RWPE1 (cell line): ENCODE results near the gene ASPHD2.

ENCODE experiments used
- CTCF ChIA-PET: fragments of 350-600 bp; sonication (Branson Sonifier 250); formaldehyde crosslinking; extraction: SDS; loops from one replicate; lab custom pipeline; 2021; lab: Yijun Ruan, JAX
- POLR2A ChIA-PET: fragments of 400-600 bp; formaldehyde crosslinking; extraction: SDS; loops from one replicate; lab custom pipeline; 2020; ENCODE audit warnings: antibody characterized with exemption; ENCODE audit not compliant: low non-redundant PET; lab: Yijun Ruan, JAX
- DNase-seq: peaks from one replicate; pipeline ENCODE4 v3.0.0; 2012; ENCODE audit warnings: low spot score
- H3K27ac ChIP-seq: fragments of 450-650 bp; 2 replicates; pipeline ENCODE4 v1.5.1; 2017
- CTCF ChIP-seq: fragments of 450-650 bp; conservative IDR thresholded peaks from 2 replicates; pipeline ENCODE4 v1.5.1; 2017; ENCODE audit warnings: low read depth, mild to moderate bottlenecking

ASPHD2 gene

DNA sequence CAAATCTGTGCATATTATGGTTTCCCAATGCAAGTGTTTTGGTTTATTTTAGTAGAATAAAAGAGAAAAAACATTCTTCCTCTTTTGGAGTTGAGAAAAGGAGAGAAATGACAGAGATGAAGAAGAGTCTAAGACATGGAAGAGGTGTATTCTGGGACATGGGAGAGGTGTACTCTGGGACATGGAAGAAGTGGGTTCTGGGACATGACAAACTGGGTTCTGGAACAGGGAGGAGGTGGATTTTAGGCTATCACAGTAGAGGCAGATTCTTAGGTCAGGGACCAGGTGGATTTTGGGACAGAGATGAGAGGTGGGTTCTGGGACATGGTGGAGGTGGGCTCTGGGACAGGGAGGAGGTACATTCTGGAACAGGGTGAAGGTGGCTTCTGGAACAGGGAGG, 2.1 kb upstream of the ASPHD2 start:
- CTCF ChIA-PET: no interaction called here
- DNase-seq: no peak
- POLR2A ChIA-PET: no interaction called here

GRCh38 chr22:26429458-26430286, 612 bp downstream of the ASPHD2 start:
- POLR2A ChIA-PET: no interaction called here
- CTCF ChIA-PET: interaction anchor here (0.6 kb wide), 1 partner anchor 1585 kb away, joined by 3 read pairs; no protein-coding TSS in a partner anchor
- no peak for DNase-seq
- TF ChIP-seq CTCF: no peak
- peak overlapping the region; percentile 85 for H3K27ac ChIP-seq

More for the DNA sequence above, 2.1 kb upstream of the ASPHD2 start:
- H3K27ac ChIP-seq: no peak overlapping the region
- no peak for TF ChIP-seq CTCF

DNA sequence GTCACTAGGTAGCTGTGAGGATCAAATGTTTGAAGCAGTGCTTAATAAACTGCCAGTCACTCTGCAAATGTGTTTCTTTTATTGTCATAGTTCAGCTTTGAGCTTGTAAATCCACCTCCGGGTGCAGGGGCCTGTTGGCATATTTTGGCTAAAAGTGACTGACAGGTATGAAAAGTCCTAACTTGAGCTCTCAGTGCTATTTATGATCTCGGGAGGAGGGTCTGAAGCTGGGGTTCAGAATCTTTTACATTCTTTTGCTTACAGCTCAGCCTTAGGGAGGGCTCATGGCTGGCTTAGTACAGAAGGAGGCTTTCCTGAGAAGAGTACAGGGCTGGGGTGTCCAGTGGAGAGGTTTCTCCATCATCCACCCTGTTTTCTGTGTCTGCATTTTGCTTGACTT, 1.5 kb downstream of the ASPHD2 start:
- TF ChIP-seq CTCF: no peak
- DNase-seq: no peak
- H3K27ac ChIP-seq: no peak overlapping the region
- ChIA-PET CTCF (no interaction called here), POLR2A (no interaction called here)

DNA sequence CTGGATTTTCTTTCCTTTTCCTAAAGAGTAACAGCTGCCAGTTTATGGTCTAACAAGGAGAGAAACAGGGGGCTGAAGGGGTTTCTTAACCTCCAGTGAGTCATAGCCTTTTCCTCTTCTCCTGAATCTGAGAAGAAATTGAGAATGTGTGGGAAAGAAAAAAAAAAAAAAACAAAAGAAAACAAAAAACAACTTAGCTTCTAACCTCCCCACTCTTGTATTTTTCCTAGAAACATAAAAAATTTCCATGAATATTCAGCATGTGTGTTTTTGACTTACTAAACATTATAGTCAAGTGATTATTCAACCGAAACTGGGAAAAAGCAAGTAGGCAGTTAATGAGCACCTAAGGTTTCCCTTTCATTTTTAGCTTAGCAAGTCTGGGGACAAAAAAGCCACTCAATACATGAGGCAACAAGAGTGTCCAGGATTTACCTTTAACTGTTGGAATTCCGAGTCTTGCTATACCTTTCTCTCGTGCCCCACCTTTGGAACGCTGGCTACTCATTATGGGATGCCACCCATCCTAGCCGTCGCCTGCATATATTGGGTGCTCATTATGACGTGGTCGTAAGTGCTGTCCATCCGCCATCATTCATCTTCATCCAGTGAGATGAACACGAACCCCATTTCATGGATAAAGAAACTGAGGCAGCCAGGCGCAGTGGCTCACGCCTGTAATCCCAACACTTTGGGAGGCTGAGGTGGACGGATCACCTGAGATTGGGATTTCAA, 2.4 kb downstream of the ASPHD2 start:
- no peak for TF ChIP-seq CTCF
- ChIA-PET CTCF (no interaction called here), POLR2A (no interaction called here)
- no peak for DNase-seq
- H3K27ac ChIP-seq: no peak overlapping the region

GRCh38 chr22:26432619-26433311, 3.7 kb downstream of the ASPHD2 start:
- TF ChIP-seq CTCF: no peak
- no peak for DNase-seq
- POLR2A ChIA-PET: no interaction called here
- no peak overlapping the region for H3K27ac ChIP-seq
- CTCF ChIA-PET: no interaction called here

- no peak overlapping the region for H3K27ac ChIP-seq
- ChIA-PET POLR2A (no interaction called here), CTCF (no interaction called here)
- no peak for TF ChIP-seq CTCF
- no peak for DNase-seq
Measured at GRCh38 chr22:26433805-26434204, 4.7 kb downstream of the ASPHD2 start.
